PC-3 (cell line): ENCODE data around the gene TNFAIP8L3.

Experiments used
- EZH2 ChIP-seq: fragments of 300-600 bp; sonication (generic); IDR thresholded peaks from one replicate; pipeline ENCODE4 v1.6.1; 2017; ENCODE audit warnings: antibody characterized with exemption, mild to moderate bottlenecking, low read length; ENCODE audit not compliant: unreplicated experiment
- TF ChIP-seq, protein P1 (sequence below): fragments of 300-600 bp; sonication (generic); conservative IDR thresholded peaks from 2 replicates; pipeline ENCODE4 v1.5.1; 2017; ENCODE audit warnings: antibody characterized with exemption, low read depth, mild to moderate bottlenecking, low read length

DNA sequence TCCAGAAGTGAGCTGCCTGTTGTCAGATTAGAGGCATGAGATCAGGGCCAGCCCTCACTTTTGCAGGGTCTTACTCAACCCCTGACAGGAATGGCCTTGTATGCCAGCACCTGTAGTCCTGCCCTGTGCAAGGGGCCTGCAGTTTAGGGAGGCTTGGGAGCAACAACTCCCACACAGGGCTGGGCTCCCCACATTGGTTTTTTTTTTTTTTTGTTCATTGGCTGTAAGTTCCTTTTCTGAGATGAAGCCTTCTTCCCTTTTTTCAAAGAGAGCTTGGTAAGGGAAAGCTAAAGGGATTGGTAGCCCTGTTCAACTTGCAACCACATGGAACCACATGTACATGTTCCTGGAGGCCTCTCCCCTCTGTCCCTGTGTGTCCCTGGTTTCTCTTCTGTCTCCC lies 46.4 kb downstream of the TNFAIP8L3 start:
- no peak for TF ChIP-seq EZH2
- TF ChIP-seq, protein P1, sequence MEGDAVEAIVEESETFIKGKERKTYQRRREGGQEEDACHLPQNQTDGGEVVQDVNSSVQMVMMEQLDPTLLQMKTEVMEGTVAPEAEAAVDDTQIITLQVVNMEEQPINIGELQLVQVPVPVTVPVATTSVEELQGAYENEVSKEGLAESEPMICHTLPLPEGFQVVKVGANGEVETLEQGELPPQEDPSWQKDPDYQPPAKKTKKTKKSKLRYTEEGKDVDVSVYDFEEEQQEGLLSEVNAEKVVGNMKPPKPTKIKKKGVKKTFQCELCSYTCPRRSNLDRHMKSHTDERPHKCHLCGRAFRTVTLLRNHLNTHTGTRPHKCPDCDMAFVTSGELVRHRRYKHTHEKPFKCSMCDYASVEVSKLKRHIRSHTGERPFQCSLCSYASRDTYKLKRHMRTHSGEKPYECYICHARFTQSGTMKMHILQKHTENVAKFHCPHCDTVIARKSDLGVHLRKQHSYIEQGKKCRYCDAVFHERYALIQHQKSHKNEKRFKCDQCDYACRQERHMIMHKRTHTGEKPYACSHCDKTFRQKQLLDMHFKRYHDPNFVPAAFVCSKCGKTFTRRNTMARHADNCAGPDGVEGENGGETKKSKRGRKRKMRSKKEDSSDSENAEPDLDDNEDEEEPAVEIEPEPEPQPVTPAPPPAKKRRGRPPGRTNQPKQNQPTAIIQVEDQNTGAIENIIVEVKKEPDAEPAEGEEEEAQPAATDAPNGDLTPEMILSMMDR: no peak
